GM12878 (cell line): ENCODE data around the gene HMGCLL1. TPM values are rescaled to one million over a fixed set of nuclear protein-coding genes. Genes with fewer than 3 reads are reported as not detected.

Experiments used
- ATAC-seq: fragments of 200-7000 bp; cut with Tn5 transposase; 3 replicates; pipeline ENCODE4 v1.9.1; 2020; ENCODE audit warnings: mild to moderate bottlenecking, moderate library complexity
- BruUV-seq: library from RNA; stranded (reverse); fragments of 400-500 nt; replicated peaks from 2 replicates; lab custom pipeline; 2021; lab: Mats Ljungman, UMichigan
- CTCF ChIA-PET: fragments of 300-600 bp; sonication (Branson Sonifier 250); formaldehyde crosslinking; extraction: SDS; loops from one replicate; lab custom pipeline; 2021; ENCODE audit warnings: inconsistent platforms; lab: Yijun Ruan, JAX
- POLR2A ChIA-PET: fragments of 350-600 bp; formaldehyde crosslinking; extraction: SDS; loops from one replicate; lab custom pipeline; 2021; ENCODE audit warnings: inconsistent platforms; lab: Charles Lee
- RAD21 ChIA-PET: fragments of 300-600 bp; sonication (Branson Sonifier 250); formaldehyde crosslinking; loops from one replicate; lab custom pipeline; 2023; ENCODE audit warnings: antibody characterized with exemption; ENCODE audit not compliant: unreplicated experiment; lab: Charles Lee
- SMC1A ChIA-PET: fragments of 300-600 bp; sonication (Branson Sonifier 250); formaldehyde crosslinking; loops from one replicate; lab custom pipeline; 2023; ENCODE audit not compliant: unreplicated experiment, uncharacterized antibody; lab: Charles Lee
- DNase-seq: peaks from one replicate; pipeline ENCODE4 v3.0.0-alpha.2; 2011; ENCODE audit warnings: low read depth, low spot score
- FAIRE-seq: peaks from 3 replicates; lab custom pipeline; 2011; peaks lifted over from hg19 to GRCh38; lab: Jason Lieb, UNC
- H2AFZ ChIP-seq: 2 replicates; pipeline ENCODE4 v1.6.0; 2011; ENCODE audit warnings: low read depth, low read length, control low read depth; ENCODE audit not compliant: control insufficient read depth
- H3K27ac ChIP-seq: 2 replicates; pipeline ENCODE4 v1.5.1; 2011; ENCODE audit warnings: control low read depth; ENCODE audit not compliant: control insufficient read depth, insufficient read depth
- H3K27me3 ChIP-seq, 2 experiments: replicated peaks in 1 of 2; 2 replicates each; pipeline versions ENCODE4 v1.6.0 to v1.6.1; 2011; ENCODE audit warnings: low read length in 1 of 2; ENCODE audit not compliant: control insufficient read depth in 2 of 2, insufficient read depth in 2 of 2
- H3K36me3 ChIP-seq, 2 experiments: 2 replicates each; pipeline ENCODE4 v1.5.1; 2011; ENCODE audit warnings: low read length in 1 of 2; ENCODE audit not compliant: control insufficient read depth in 2 of 2, insufficient read depth in 2 of 2
- H3K4me1 ChIP-seq: 2 replicates; pipeline ENCODE4 v1.6.1; 2011; ENCODE audit warnings: mild to moderate bottlenecking, low read length, moderate library complexity, mixed read lengths; ENCODE audit not compliant: control insufficient read depth, insufficient read depth
- H3K4me2 ChIP-seq: 2 replicates; pipeline ENCODE4 v1.6.0; 2011; ENCODE audit warnings: control low read depth; ENCODE audit not compliant: control insufficient read depth, insufficient read depth
- H3K4me3 ChIP-seq: fragments of 200-600 bp; sonication (generic); 2 replicates; pipeline ENCODE4 v1.5.1; 2016
- H3K79me2 ChIP-seq: 2 replicates; pipeline ENCODE4 v1.6.0; 2011; ENCODE audit warnings: low read length; ENCODE audit not compliant: control insufficient read depth, insufficient read depth
- H3K9ac ChIP-seq: 2 replicates; pipeline ENCODE4 v1.8.0; 2011; ENCODE audit warnings: low read length, control low read depth, mixed read lengths; ENCODE audit not compliant: control insufficient read depth, insufficient read depth
- H3K9me3 ChIP-seq: replicated peaks from 3 replicates; pipeline ENCODE4 v1.5.1; 2011; ENCODE audit warnings: mild to moderate bottlenecking, low read length; ENCODE audit not compliant: control insufficient read depth, insufficient read depth
- H4K20me1 ChIP-seq: 2 replicates; pipeline ENCODE4 v1.6.0; 2011; ENCODE audit not compliant: control insufficient read depth, insufficient read depth
- ATF7 ChIP-seq: fragments of 450-650 bp; IDR thresholded peaks from 2 replicates; pipeline ENCODE4 v1.6.1; 2016; ENCODE audit warnings: low read depth, mild to moderate bottlenecking
- CREB1 ChIP-seq: IDR thresholded peaks from 2 replicates; pipeline ENCODE4 v1.6.1; 2012; ENCODE audit warnings: low read depth, mild to moderate bottlenecking, inconsistent platforms
- DPF2 ChIP-seq: fragments of 450-650 bp; IDR thresholded peaks from 2 replicates; pipeline ENCODE4 v1.6.1; 2017; ENCODE audit warnings: mild to moderate bottlenecking
- GABPA ChIP-seq: IDR thresholded peaks from 2 replicates; pipeline ENCODE4 v1.6.1; 2014; ENCODE audit warnings: antibody characterized with exemption, low read depth, mild to moderate bottlenecking, inconsistent platforms
- HSF1 ChIP-seq: fragments of 150-350 bp; IDR thresholded peaks from 2 replicates; pipeline ENCODE4 v1.6.1; 2014; ENCODE audit warnings: mild to moderate bottlenecking, low read depth, low read length
- JUND ChIP-seq: IDR thresholded peaks from 2 replicates; pipeline ENCODE4 v1.6.1; 2012; ENCODE audit warnings: low read depth, mild to moderate bottlenecking, low read length, improper control_type of control experiment, moderate library complexity
- NR2F1 ChIP-seq: fragments of 450-650 bp; conservative IDR thresholded peaks from 2 replicates; pipeline ENCODE4 v1.6.1; 2017; ENCODE audit warnings: mild to moderate bottlenecking
- PBX3 ChIP-seq: IDR thresholded peaks from 2 replicates; pipeline ENCODE4 v1.6.1; 2011; ENCODE audit warnings: mild to moderate bottlenecking, low read depth, low read length, moderate library complexity; ENCODE audit not compliant: insufficient replicate concordance
- RB1 ChIP-seq: fragments of 450-650 bp; formaldehyde crosslinking; IDR thresholded peaks from 2 replicates; pipeline ENCODE4 v1.6.1; 2017; ENCODE audit warnings: mild to moderate bottlenecking, borderline replicate concordance
- RELB ChIP-seq: fragments of 450-650 bp; IDR thresholded peaks from 2 replicates; pipeline ENCODE4 v1.6.1; 2017; ENCODE audit warnings: low read depth, mild to moderate bottlenecking, moderate library complexity
- ZBTB33 ChIP-seq: fragments of 450-650 bp; IDR thresholded peaks from 2 replicates; pipeline ENCODE4 v1.6.1; 2017; ENCODE audit warnings: mild to moderate bottlenecking
- ZNF622 ChIP-seq: fragments of 450-650 bp; IDR thresholded peaks from 2 replicates; pipeline ENCODE4 v1.6.1; 2017; ENCODE audit warnings: mild to moderate bottlenecking, inconsistent platforms
- ZZZ3 ChIP-seq: IDR thresholded peaks from 2 replicates; pipeline ENCODE4 v1.6.1; 2011; ENCODE audit warnings: low read depth; ENCODE audit not compliant: control insufficient read depth, insufficient read length
- WGBS: methylation state at CpG from one replicate; pipeline ENCODE4 v1.1.6; 2016; ENCODE audit warnings: low lambda C conversion rate; ENCODE audit not compliant: insufficient replicate concordance, insufficient coverage; ENCODE audit errors: missing lambda C conversion rate; 5-methylcytosine and 5-hydroxymethylcytosine counted together
- in situ Hi-C: fragments of 300-500 bp; cut with MboI; formaldehyde crosslinking; loops from 9 replicates; pipeline ENCODE4 v1.14.3; 2018; ENCODE audit warnings: mixed read lengths
- intact Hi-C: fragments of 100-400 bp; cut with micrococcal nuclease; formaldehyde crosslinking; loops from one replicate; pipeline ENCODE4 v1.14.2; 2022; ENCODE audit not compliant: unreplicated experiment
- polyA plus RNA-seq, 11 experiments: library from polyadenylated mRNA; depleted of rRNA in 4 of 11; unstranded in 6 of 11; stranded (reverse) in 5 of 11; fragments of >200 nt; fragmentation: Nextera tagmentation in 4 of 11; fragmentation: Illumina TruSeq in 1 of 11; extraction: Ambion mirVana in 4 of 11; extraction: Trizol in 1 of 11; gene quantifications; 1 replicate in 1 of 11; 2 replicates in 10 of 11; pipeline versions ENCODE4 v1.2.1 to v1.2.3, GENCODE V29; 2011 to 2016; ENCODE audit warnings: inconsistent platforms in 2 of 11, missing spikeins in 2 of 11, low read depth in 1 of 11
- total RNA-seq, 4 experiments: library from RNA; depleted of rRNA in 3 of 4; stranded (reverse); fragments of >200 nt in 3 of 4; fragmentation: Illumina TruSeq in 1 of 4; extraction: Trizol in 1 of 4; gene quantifications; 2 replicates each; pipeline versions ENCODE4 v1.2.1 to v1.2.3, GENCODE V29; 2013 to 2021

The HMGCLL1 gene
- total and polyA plus RNA-seq, 10 of the 15 experiments (the other 5 are each of a cell fraction or from before 2014, with no cell fraction given): not detected

GRCh38 chr6:55474382-55474781 is 104.6 kb downstream of the HMGCLL1 start:
- Histone ChIP-seq H3K36me3 (no peaks in the 10 kb centered on the region), H3K4me1 (no peaks in the 10 kb centered on the region), H3K9ac (no peak overlapping the region), H3K79me2 (no peaks in the 10 kb centered on the region), H3K27me3 (no peaks in the 10 kb centered on the region; a peak in 1 of 4 replicates), H2AFZ (no peak overlapping the region), H4K20me1 (no peaks in the 10 kb centered on the region), H3K27ac (no peak overlapping the region), H3K9me3 (no peaks in the 10 kb centered on the region), H3K4me3 (no peak overlapping the region), H3K4me2 (no peak overlapping the region)
- TF ChIP-seq ZBTB33 (no peak), CREB1 (no peak), JUND (no peak)
- no TSS peak for BruUV-seq
- ChIA-PET SMC1A (no interaction called here), POLR2A (no interaction called here), RAD21 (no interaction called here), CTCF (no interaction called here)
- ATAC-seq (no peak), FAIRE-seq (no peak), DNase-seq (no peak)
- intact Hi-C loops: no loop called here
- in situ Hi-C loops: no loop called here
- WGBS: 8% methylated on average over 3 of the region's 3 CpGs

GRCh38 chr6:55473722-55474121 is 105.3 kb downstream of the HMGCLL1 start:
- Histone ChIP-seq H2AFZ (no peak overlapping the region), H3K36me3 (no peaks in the 10 kb centered on the region), H3K4me2 (no peak overlapping the region), H3K4me3 (no peak overlapping the region), H3K27me3 (no peaks in the 10 kb centered on the region; a peak in 1 of 4 replicates), H3K79me2 (no peaks in the 10 kb centered on the region), H3K4me1 (no peaks in the 10 kb centered on the region), H3K27ac (no peak overlapping the region), H3K9me3 (no peaks in the 10 kb centered on the region), H3K9ac (no peak overlapping the region), H4K20me1 (no peaks in the 10 kb centered on the region)
- CTCF ChIA-PET: no interaction called here
- RAD21 ChIA-PET: no interaction called here
- FAIRE-seq: no peak
- 0% methylated on average over 1 of the region's 1 CpG for WGBS
- no peak for DNase-seq
- SMC1A ChIA-PET: no interaction called here
- no peak for ATAC-seq
- intact Hi-C loops (no loop called here), in situ Hi-C loops (no loop called here)
- BruUV-seq: no TSS peak
- POLR2A ChIA-PET: no interaction called here
- no peak for TF ChIP-seq ZNF622
- TF ChIP-seq ATF7: no peak
- no peak for TF ChIP-seq ZZZ3
- TF ChIP-seq RB1: no peak
- no peak for TF ChIP-seq GABPA
- TF ChIP-seq HSF1: no peak
- TF ChIP-seq PBX3: no peak
- TF ChIP-seq DPF2: no peak
- no peak for TF ChIP-seq NR2F1
- no peak for TF ChIP-seq RELB
